ENCODE results near the gene NCAN.

- TF ChIP-seq CTCF (conservative IDR thresholded peaks at IDR 0.05; ENCODE audit: low read depth, low read length), result no peak
- no peak for TF ChIP-seq EZH2 (IDR thresholded peaks at IDR 0.05; ENCODE audit: low read length, unreplicated experiment)
Measured at GRCh38 chr19:19165396-19165795, 46.4 kb upstream of the NCAN start.

Data from PC-3 (cell line).